ENCODE data around the gene PTGFRN.

Gene PTGFRN

DNA sequence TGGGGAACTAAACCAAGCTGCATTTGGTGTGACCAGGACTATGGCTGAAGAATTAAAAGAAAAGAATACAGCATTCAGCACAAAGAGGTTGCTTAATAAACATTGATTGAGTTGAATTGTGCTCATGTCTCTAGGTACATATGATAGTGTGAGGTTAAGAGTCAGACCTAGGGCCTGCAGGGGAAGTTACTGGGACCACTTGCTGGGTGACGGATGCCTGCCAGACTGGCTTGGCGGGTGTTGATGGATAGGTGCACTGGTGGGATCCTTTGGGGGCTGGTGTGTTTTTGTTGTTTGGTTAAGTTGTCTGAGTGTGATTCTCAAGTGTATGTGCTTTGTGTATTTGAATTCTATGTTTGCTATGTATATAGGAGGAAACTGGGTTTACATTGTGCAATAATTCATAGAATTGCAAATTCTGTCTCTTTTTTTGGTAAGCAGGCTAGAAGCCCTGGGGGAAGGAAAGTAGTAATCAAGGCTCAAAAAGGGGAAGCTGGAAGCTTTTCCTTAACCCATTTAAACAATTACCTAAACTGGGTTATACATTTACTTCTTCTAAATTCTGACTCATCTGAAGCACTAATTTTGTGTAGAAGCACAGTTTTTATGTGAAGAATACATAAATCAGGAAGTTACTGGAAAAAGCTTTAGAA lies 93.6 kb downstream of the PTGFRN start:
- no peak for DNase-seq

DNA sequence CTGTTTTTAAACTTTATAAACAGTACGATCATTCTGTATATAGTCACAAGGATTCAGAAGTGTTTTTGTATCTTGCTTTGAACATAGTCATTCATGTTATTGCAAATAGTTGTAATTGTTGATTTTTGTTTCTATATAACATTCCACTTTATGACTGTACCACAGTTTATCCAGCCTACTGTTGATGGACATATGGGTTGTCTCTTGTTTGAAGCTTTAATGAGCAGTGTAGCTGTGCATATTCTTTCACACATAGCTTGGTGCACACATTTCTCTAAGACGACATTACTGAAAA lies 98.0 kb downstream of the PTGFRN start:
- no peak for DNase-seq

DNA sequence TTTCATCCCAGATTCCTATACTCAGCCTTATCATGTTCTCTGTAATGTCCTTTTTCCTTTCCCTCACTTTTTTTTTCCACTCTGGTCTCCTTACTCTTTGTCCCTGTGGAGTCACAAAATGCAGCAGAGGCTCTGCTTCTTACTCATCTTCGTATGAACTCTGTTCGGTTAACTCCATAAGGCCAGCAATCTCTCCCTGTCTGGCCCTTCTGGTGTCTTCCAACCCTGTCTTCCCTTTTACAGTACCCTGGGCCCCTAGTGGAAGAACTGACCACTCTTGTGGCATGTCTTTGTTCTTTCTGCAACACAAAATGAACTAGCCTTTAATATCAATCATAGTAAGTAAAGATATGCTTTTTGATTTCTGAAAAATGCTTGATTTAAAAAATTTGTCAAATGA lies 98.9 kb downstream of the PTGFRN start:
- no peak for DNase-seq

DNA sequence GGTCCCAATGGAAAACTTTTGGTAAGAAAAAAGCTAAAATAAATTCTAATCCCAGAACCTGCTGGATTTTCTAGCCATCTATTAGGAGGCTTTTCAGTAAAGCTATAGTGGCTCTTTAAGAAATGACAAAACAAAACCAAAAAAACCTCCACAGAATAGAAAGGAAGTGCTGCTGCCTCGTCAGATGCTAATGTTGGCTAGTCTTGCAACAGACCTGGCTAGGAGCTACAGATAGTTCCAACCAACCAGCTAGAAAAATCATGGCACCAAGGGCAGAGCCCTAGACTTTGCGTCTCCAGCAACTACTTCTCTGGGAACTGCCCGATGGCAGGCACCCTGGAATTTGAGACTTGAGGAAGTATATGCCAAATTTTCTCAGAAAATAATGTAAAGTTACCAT lies 99.4 kb downstream of the PTGFRN start:
- peak; percentile 28 for DNase-seq

DNA sequence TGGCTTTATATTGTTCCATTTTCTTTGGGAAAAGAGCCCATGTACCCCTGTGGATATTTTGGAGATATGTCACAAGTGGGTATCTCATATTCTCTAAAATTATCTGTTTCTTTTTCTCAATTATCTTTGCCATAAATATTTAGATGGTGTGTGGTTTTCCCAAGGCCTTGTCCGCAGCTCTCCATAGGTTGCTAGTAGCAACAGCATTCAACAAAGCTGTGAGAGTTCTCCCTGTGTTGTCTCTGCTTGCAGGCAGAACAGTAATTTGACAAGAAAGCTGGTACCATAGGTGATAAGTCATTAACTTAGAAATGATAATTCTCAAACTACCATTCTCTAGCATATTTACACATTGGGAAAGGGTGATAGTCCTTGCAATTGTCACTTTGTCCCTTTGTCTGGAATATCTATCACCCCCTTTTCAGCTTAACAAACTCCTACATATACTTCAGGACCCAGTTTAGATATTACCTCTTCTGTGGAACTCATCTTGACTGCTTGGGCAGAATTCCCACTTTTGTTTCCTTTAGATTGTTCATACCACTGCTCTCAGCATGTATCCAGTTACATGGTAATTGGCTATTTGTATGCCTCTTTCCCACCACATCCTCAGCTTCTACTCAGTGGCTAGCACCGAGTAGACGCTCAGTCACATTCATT lies 100.7 kb downstream of the PTGFRN start:
- DNase-seq: no peak

DNA sequence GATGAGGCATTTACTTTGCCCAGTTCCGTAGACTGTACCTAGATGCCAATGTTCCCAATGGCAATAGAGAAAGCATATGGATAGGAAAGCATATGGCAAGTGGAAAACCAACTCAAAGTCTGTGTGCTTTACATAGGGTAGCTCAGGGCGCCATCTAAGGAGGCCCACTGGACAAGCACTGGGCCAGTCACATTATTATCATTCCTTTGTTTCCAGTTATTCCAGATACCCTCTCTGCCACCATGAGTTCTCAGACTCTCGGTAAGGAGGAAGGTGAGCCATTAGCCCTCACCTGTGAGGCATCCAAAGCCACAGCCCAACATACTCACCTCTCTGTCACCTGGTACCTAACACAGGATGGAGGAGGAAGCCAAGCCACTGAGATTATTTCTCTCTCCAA lies 101.6 kb downstream of the PTGFRN start:
- DNase-seq: no peak

DNA sequence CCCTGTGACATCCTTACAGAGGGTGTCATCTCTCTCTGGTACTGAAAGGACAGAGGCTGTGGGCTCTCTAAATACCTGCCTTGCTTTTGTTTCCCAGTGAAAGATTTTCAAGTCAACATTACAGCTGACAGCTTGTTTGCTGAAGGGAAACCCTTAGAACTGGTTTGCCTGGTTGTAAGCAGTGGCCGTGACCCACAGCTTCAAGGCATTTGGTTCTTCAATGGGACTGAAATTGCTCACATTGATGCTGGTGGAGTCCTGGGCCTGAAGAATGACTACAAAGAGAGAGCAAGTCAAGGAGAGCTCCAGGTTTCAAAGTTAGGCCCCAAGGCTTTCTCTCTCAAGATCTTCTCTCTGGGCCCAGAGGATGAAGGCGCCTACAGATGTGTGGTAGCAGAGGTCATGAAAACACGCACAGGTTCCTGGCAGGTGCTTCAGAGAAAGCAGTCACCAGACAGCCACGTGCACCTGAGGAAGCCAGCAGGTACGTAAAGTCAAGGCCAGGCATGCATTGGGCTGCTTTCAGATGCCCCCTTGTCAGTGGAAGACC lies 103.7 kb downstream of the PTGFRN start:
- no peak for DNase-seq

DNA sequence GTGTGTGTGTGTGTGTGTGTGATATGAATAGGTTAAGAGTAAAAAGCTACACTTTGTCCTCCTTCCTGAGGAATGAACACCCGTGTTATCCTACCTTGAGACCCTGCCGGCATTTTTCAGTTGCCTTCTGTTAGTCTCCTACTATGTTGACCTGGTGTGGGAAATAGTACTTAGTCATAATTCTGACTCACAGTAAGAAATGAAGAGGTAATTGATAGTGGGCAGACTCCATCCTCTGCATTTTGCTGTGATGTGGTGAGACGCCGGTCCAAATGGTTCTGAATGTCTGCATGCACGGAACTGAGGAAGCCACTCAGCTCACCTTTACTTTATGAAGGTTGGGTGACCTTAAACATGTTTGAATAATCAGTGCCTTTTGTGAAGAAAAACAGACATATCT lies 104.5 kb downstream of the PTGFRN start:
- DNase-seq: no peak

DNA sequence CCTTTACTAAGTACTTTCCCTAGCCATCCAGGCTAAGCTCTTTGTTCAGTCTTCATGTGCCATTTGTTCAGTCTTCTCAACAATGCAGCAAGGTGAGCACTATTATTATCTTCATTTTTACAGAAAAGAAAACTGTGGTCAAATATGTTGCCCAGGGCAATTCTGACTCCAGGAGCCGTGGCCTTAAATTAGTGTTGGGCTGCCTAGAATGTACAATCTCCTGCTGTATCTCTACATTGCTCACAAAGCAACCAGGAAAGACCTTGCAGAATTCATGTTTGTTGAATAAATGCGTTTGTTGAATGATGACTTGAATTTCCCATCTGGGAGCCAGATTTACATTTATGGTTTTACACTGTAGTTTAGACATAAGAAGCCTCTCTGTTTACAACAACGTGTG lies 106.0 kb downstream of the PTGFRN start:
- DNase-seq: no peak

DNA sequence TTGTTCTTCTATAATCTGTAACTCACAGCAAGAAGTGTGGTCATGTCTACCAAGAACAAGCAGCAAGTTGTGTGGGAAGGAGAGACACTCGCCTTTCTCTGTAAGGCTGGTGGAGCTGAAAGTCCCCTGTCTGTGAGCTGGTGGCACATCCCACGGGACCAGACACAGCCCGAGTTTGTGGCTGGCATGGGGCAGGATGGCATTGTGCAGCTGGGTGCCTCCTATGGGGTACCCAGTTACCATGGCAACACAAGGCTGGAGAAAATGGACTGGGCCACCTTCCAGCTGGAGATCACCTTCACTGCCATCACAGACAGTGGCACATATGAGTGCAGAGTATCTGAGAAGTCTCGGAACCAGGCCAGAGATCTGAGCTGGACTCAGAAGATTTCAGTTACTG lies 107.3 kb downstream of the PTGFRN start:
- no peak for DNase-seq

DNA sequence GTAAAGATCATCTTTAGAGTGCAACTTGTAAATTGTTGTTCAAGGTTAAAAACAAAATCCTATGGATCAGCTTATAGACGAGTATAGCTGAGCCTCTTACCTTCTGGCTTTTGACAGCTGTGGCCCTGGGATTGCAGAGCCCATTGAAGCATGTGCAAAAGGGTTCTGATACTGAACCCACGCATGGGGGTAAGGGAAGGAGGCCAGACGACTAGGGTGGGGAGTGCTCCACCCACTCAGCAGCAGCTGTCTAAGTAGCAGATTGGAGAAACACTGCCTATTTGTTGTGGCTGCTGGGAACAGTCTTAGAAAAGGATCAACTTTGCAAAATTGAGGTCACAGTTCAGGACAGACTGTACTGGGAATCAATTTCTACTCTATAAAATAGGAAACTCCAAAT lies 107.9 kb downstream of the PTGFRN start:
- no peak for DNase-seq

DNA sequence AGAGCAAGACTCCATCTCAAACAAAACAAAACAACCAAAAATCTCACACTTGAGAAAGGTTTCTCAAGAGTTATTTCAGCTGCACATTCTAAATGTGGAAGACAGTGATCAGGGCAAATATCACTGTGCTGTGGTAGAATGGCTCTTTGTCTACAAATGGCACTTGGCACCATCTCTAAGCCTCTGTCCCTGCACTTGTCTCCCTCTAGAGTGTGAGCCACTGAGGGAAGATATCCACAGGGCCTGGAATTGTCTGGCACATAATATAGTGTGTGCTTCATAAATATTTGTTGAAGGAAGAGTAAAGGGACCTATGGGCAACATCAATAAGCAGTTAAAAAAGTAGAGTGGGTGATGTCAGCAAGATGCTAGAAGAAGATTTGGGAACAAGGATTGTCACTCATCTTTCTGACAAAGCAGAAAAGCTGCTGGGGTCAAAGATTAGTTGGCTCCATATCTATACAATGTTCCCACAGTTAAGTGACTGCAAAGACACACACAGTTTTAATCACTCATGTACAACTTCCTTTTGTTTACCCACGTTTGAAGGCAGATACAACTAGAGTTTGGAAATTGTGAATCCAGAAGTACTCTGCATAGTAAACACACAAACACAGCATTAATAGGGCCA lies 110.9 kb downstream of the PTGFRN start:
- DNase-seq: no peak

DNA sequence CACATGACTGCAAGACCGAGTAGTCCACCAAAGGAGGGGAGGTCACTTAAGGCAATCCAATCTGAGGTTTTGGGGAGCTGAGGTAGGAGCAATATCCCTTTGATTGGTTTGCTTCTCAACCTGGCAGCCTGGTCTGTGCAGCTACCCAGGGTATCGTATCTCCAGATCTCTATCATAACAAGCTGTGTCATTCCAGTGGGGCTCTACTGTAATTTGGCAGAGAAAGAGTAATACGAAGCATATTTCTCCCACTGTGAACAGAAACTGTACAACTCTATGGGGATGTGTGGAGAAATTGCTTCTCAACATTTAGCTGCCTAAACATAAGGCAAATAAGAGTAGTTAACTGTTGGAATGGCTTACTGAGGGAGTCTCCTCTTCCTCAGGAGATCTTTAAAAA lies 112.4 kb downstream of the PTGFRN start:
- no peak for DNase-seq

DNA sequence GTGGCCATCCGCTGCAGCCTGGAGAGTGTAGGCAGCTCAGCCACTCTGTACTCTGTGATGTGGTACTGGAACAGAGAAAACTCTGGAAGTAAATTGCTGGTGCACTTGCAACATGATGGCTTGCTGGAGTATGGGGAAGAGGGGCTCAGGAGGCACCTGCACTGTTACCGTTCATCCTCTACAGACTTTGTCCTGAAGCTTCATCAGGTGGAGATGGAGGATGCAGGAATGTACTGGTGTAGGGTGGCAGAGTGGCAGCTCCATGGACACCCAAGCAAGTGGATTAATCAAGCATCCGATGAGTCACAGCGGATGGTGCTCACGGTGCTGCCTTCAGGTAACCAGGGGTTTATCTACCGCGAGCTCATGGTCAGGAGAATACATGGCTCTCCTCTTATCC lies 115.9 kb downstream of the PTGFRN start:
- no peak for DNase-seq

DNA sequence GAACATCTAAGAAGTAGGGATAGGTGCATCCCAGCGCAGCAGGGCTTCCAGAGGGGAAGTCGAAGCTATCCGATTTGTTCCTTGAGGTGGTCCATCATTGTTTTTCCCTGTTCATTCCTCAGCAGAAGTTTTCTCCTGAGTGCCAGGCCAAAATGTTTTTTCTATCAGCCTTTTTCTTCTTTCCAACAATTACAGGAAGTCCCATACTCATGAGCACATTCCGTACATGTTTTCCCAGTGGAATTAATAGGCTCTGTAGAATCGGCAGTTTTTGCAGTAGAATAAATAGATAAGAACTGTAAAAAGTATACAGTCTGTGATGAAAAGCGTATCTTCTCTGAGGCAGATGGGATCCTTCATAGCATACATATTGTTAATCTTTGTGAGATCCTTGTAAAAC lies 116.6 kb downstream of the PTGFRN start:
- no peak for DNase-seq

DNA sequence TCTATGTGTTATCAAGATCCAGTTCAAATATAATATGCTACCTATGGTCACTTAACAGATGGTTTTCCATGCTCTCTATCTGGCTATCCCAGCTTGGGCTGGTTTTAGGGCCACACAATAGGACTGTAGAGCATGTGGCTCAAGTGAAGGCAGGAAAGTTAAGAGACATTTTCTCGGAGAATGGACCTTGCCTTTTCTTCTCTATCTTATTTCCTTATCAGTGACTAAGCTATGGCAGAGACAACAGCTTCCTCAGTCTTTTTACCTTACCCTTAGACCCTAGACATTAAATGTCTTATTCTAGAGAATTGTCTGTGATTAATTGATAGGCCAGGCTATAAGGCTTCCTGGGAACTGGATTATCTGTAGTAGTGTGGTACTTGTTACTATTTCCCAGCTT lies 120.0 kb downstream of the PTGFRN start:
- DNase-seq: no peak

DNA sequence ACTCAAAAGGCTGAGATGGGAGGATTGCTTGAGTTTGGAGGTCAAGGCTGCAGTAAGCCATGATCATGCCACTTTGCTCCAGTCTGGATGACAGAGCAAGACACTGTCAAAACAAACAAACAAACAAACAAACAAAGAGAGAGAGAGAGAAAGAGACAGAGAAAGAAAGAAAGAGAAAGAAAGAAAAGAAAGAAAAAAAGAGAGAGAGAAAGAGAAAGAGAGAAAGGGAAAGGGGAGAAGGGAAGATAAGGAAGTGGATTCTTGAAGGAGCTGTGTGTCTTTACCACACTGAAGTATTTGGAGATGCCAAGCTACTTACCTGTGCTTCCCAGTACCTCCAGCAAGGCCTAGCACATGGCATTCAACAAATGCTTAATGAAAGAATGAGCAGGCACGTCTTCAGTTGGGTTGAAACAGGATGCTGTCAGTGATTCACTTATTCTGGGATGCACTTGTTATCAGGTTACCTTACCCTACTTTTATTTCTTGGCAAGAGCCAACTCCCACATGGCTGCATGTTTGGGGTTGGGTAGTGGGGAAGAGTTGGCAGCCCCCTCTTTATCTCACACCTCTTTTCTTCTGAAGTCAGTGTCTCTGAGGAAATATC lies 120.7 kb downstream of the PTGFRN start:
- DNase-seq: no peak

DNA sequence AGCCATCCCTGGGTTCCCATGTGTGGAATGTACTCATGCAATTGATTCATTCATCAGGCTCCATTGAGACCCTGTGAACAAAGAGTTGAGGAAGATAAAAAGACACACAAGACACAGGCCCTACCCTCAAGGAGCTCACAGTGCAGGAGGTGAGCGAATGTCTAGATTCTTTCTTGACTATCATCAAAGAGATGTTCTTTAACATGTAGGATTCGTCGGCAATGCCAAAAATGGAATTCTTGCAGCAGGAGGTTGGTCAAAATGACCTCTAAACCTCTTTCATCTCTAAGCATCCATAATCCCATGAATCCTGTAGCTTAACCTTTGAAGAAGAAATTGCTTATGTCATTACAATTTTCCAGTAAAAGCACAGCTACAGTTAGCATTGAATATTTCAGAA lies 122.5 kb downstream of the PTGFRN start:
- DNase-seq: no peak

DNA sequence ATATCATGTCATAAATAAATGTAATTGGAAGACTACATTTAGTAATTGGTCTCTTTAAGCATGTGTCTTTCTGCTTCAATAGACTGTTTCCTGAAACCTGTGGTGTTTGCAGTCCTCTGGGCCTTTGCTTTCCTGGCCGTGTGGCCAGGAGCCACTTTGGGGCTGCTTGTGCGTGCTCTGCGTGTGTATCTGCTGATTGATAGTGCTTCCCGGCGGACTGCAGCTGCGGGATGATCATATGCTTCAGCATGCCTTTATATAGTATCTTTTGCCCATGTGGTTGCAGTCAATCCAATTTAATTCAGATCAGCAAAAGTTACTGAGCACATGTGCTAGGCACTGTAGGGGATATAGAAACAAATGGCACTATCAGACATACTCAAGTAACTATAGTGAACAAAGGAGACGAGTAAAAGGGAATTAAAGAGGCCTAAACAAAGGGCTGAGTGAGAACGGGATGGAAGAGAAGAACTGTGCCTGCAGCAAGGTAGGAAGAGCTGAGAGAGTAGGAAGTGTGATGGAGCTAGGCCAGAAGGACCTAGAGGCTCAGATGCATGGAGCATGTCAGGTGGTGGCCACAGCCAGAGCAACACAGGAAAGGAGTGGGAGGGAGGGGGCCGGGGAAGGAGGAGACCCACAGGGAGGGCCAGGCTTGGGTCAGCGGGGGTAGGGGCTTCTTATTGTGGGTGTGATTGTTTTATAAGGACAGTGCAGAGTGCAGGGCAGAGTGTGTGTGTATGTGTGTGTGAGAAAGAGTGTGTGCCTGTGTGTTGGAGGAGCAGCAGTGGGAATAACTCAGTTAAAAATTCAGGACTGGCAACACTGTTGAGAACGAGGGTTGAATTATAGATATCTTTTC lies 123.2 kb downstream of the PTGFRN start:
- no peak for DNase-seq

DNA sequence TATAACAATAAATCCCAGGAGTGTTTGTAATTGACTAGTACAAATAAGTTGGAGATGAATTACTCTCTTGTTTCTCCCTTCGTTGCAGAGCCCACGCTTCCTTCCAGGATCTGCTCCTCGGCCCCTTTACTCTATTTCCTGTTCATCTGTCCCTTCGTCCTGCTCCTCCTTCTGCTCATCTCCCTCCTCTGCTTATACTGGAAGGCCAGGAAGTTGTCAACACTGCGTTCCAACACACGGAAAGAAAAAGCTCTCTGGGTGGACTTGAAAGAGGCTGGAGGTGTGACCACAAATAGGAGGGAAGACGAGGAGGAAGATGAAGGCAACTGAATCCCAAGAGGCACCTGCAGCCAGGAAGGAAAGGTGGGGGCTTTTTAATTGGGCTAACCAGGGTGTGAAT lies 124.1 kb downstream of the PTGFRN start:
- DNase-seq: no peak

DNA sequence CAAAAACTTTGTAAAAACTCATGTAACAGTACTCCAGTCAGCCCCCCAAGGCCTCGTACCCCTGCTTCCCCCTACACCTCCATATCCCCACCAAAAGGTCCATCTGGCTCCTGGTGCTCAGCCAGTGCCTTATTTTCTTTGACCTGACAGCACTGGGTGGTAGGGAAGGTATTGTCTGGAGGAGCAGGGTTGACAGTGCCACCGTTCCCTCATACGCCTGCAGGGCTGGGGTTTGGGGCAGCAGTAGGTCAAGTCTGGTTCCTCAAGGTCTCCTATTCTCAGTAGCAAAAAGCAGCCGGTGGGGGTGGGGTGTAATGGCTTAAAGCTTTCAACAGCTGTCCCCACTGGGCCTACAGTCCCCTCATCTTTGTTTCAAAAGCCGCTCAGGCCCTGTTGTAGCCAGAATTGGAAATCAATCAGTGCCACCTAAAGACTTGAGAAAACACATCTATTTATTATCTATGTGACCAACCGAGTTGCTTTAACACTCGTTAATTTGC lies 125.1 kb downstream of the PTGFRN start:
- DNase-seq: no peak

DNA sequence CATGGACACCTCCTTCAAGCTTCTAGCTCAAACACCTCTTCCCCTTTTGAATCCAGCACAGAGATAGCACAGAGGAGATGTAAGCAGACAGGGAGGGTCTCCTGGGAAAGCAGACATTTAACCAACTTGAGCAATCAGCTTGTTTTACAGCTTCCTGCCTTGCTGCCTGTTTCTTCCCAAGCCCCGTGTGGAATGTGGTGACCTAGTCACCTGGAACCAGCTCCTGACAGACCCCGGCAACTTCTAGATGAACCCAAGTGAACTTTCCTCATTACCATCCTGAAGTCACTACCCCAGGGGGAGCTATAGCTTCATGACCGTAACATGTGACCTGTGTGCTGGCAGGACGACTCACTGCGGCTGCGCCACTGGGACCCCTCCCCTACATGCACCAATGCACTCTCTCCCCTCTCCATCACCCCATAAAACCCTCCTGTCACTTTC lies 126.3 kb downstream of the PTGFRN start:
- DNase-seq: no peak

DNA sequence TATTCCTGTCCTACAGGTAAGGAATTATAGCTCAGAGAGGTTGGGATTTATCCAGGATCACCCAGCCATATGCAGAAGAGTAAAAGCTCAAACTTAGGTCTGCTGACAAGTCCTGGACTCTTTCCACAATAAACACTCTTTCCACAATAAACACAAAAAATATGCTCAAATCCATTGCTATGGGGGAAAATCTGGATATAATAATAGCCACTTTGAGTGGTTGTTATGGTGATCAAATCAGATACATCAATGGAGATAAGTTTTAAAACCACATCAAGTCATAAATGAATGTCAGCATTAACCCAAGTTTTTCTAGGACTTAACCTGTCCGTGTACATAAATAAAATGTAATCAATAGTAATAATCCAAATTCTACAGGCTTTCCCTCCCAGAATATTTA lies 128.1 kb downstream of the PTGFRN start:
- no peak for DNase-seq

Measured in CD4-positive, alpha-beta T cell treated with Interleukin-10 for 1 hour (primary cell).